PC-9 (cell line): Measurements from ENCODE around the gene TGIF2.

Source experiments
- EZH2 ChIP-seq: fragments of 200-600 bp; sonication (generic); IDR thresholded peaks from 2 replicates; pipeline ENCODE4 v1.8.0; 2017; ENCODE audit warnings: antibody characterized with exemption, low read depth
- TF ChIP-seq, protein P1 (sequence below): fragments of 200-600 bp; sonication (generic); conservative IDR thresholded peaks from 2 replicates; pipeline ENCODE4 v1.6.1; 2017; ENCODE audit warnings: mixed run types, antibody characterized with exemption, mild to moderate bottlenecking, moderate library complexity

DNA sequence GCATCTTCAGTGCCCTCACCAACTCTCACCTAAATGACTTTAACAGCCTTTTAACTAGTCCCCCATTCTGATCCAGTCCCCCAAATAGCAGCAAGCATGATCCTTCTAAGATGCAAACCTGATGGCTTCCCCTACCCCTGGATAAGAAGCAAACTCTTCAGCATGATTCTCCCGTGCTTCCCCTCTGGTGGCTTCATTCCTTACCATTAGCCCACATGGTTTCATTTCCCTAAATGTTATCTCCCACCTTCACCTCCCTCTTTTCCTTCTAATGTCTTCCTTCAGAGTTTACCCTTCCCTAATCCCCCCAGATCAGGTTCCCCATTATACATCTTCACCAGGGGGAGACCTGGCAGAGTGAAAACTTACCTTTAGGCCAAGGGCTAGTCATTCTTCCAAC is 28.1 kb downstream of the TGIF2 start:
- TF ChIP-seq, protein P1, sequence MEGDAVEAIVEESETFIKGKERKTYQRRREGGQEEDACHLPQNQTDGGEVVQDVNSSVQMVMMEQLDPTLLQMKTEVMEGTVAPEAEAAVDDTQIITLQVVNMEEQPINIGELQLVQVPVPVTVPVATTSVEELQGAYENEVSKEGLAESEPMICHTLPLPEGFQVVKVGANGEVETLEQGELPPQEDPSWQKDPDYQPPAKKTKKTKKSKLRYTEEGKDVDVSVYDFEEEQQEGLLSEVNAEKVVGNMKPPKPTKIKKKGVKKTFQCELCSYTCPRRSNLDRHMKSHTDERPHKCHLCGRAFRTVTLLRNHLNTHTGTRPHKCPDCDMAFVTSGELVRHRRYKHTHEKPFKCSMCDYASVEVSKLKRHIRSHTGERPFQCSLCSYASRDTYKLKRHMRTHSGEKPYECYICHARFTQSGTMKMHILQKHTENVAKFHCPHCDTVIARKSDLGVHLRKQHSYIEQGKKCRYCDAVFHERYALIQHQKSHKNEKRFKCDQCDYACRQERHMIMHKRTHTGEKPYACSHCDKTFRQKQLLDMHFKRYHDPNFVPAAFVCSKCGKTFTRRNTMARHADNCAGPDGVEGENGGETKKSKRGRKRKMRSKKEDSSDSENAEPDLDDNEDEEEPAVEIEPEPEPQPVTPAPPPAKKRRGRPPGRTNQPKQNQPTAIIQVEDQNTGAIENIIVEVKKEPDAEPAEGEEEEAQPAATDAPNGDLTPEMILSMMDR: no peak
- no peak for TF ChIP-seq EZH2
